Measurements from ENCODE around the gene LOXL4. TPM values are rescaled to one million over a fixed set of nuclear protein-coding genes. Genes with fewer than 3 reads are reported as not detected.

Gene LOXL4
- total RNA-seq, 4 donors from 2014 or later = 1.6 to 2.3 (median 1.7) TPM

DNA sequence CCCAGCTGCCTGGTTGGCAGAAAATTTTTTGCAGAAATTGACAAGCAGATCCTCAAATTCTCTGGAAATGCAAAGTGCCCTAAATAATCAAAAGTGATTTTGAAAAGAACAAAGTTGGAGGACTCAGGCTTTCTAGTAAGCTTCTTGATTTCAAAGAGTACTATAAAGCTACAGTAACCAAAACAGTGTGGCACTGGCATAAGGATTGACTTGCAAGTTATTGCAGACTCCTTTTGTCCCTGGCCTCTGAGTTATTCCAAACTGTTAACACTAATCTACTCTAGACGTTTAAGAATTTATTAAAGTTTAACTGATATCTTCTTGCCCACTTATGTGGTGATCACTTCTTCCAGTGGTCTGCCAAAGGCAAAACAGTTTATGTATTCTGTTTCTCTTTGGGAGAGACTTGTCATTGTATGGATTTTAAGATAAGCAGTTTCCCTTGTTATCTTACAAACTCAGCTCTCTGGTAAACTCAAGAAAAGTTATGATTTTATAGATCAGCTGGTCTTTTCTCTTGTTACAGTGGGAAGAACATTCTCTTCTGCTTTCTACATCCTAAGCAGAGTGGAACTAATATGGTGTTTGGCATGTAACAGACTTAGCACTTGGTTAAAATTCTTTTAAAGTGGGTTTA, 41.4 kb downstream of the LOXL4 start:
- TF ChIP-seq POLR2AphosphoS5 (IDR thresholded peaks at IDR 0.05) = no peak
- TF ChIP-seq POLR2A (IDR thresholded peaks at IDR 0.05) = no peak
- TF ChIP-seq EP300 (IDR thresholded peaks at IDR 0.05) = no peak
- TF ChIP-seq, protein P1, sequence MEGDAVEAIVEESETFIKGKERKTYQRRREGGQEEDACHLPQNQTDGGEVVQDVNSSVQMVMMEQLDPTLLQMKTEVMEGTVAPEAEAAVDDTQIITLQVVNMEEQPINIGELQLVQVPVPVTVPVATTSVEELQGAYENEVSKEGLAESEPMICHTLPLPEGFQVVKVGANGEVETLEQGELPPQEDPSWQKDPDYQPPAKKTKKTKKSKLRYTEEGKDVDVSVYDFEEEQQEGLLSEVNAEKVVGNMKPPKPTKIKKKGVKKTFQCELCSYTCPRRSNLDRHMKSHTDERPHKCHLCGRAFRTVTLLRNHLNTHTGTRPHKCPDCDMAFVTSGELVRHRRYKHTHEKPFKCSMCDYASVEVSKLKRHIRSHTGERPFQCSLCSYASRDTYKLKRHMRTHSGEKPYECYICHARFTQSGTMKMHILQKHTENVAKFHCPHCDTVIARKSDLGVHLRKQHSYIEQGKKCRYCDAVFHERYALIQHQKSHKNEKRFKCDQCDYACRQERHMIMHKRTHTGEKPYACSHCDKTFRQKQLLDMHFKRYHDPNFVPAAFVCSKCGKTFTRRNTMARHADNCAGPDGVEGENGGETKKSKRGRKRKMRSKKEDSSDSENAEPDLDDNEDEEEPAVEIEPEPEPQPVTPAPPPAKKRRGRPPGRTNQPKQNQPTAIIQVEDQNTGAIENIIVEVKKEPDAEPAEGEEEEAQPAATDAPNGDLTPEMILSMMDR (IDR thresholded peaks at IDR 0.05) = no peak
- H3K36me3 ChIP-seq = peaks cover 4% of the 10 kb centered on the region
- H3K4me3 ChIP-seq = no peak overlapping the region

DNA sequence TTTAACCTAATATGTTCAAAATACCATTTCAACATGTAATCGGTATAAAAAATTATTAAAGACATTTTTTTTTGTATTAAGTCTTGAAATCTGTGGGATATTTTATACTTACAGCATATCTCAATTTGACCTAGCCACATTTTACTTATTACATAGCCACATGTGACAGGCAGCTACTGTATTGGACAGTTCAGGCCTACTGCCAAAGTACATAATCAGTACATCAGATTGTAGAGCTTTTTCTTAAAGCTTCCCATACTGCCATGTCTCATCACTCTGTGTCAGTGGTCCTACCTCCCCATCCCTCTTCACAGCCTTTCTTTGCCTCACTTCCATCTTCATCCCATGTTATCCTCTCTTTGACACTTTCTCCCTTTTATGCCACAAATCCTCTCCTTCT, 43.0 kb downstream of the LOXL4 start:
- TF ChIP-seq, protein P1 (IDR thresholded peaks at IDR 0.05) = no peak
- TF ChIP-seq POLR2AphosphoS5 (IDR thresholded peaks at IDR 0.05) (no peak), POLR2A (IDR thresholded peaks at IDR 0.05) (no peak), EP300 (IDR thresholded peaks at IDR 0.05) (no peak)
- Histone ChIP-seq H3K4me1 (peaks cover 4% of the 10 kb centered on the region), H3K36me3 (no peaks in the 10 kb centered on the region), H3K27me3 (no peaks in the 10 kb centered on the region), H3K4me3 (no peak overlapping the region), H3K27ac (no peak overlapping the region), H3K9me3 (no peaks in the 10 kb centered on the region)
- no peak for DNase-seq (ENCODE audit: low spot score in 2 of 2)
- 95% methylated on average over 1 of the region's 1 CpG for WGBS

More for the DNA sequence above, 41.4 kb downstream of the LOXL4 start:
- 92% methylated on average over 1 of the region's 1 CpG for WGBS
- H3K27me3 ChIP-seq = no peaks in the 10 kb centered on the region
- H3K9me3 ChIP-seq = no peaks in the 10 kb centered on the region
- H3K27ac ChIP-seq = no peak overlapping the region
- DNase-seq (ENCODE audit: low spot score in 2 of 2) = no peak
- peaks cover 4% of the 10 kb centered on the region for H3K4me1 ChIP-seq

- Histone ChIP-seq H3K36me3 (no peaks in the 10 kb centered on the region), H3K4me1 (peaks cover 4% of the 10 kb centered on the region), H3K27me3 (no peaks in the 10 kb centered on the region), H3K9me3 (no peaks in the 10 kb centered on the region), H3K27ac (no peak overlapping the region), H3K4me3 (no peak overlapping the region)
- WGBS = 68% methylated on average over 2 of the region's 2 CpGs
- DNase-seq (ENCODE audit: low spot score in 2 of 2) = no peak
- no peak for TF ChIP-seq EP300 (IDR thresholded peaks at IDR 0.05)
- TF ChIP-seq, protein P1 (IDR thresholded peaks at IDR 0.05) = no peak
- TF ChIP-seq POLR2A (IDR thresholded peaks at IDR 0.05) = no peak
- TF ChIP-seq POLR2AphosphoS5 (IDR thresholded peaks at IDR 0.05) = no peak
These were observed 43.5 kb downstream of the LOXL4 start for GRCh38 chr10:98224509-98224908.

GRCh38 chr10:98223874-98224273, 44.1 kb downstream of the LOXL4 start:
- Histone ChIP-seq H3K4me1 (peaks cover 4% of the 10 kb centered on the region), H3K9me3 (peaks cover 5% of the 10 kb centered on the region), H3K27me3 (no peaks in the 10 kb centered on the region), H3K27ac (no peak overlapping the region), H3K36me3 (no peaks in the 10 kb centered on the region), H3K4me3 (no peak overlapping the region)
- DNase-seq (ENCODE audit: low spot score in 2 of 2) = no peak
- whole genome bisulfite sequencing = 95% methylated on average over 6 of the region's 6 CpGs
- TF ChIP-seq EP300 (IDR thresholded peaks at IDR 0.05) (no peak), POLR2AphosphoS5 (IDR thresholded peaks at IDR 0.05) (no peak), POLR2A (IDR thresholded peaks at IDR 0.05) (no peak)
- TF ChIP-seq, protein P1 (IDR thresholded peaks at IDR 0.05) = no peak

GRCh38 chr10:98217801-98218200, 50.2 kb downstream of the LOXL4 start:
- no peak for DNase-seq (ENCODE audit: low spot score in 2 of 2)
- no peaks in the 10 kb centered on the region for H3K27me3 ChIP-seq
- WGBS = 66% methylated on average over 1 of the region's 1 CpG
- H3K27ac ChIP-seq = no peak overlapping the region
- H3K9me3 ChIP-seq = peaks cover 5% of the 10 kb centered on the region
- TF ChIP-seq POLR2AphosphoS5 (IDR thresholded peaks at IDR 0.05) (no peak), POLR2A (IDR thresholded peaks at IDR 0.05) (no peak), EP300 (IDR thresholded peaks at IDR 0.05) (no peak)
- TF ChIP-seq, protein P1 (IDR thresholded peaks at IDR 0.05) = no peak
- H3K4me1 ChIP-seq = peaks cover 7% of the 10 kb centered on the region
- H3K36me3 ChIP-seq = peaks cover 4% of the 10 kb centered on the region
- H3K4me3 ChIP-seq = no peak overlapping the region

All from suprapubic skin (tissue), 4 donors.